ENCODE results near the gene MYL6. TPM values are rescaled to one million over a fixed set of nuclear protein-coding genes. Genes with fewer than 3 reads are reported as not detected.
"Not testable (repeated sequence)": the region's sequence is repeated elsewhere in the genome, so short reads cannot be mapped to it uniquely, and the experiment has no call there.

Gene MYL6
- total and polyA plus RNA-seq, 2 donors from 2014 or later, result 1,630 to 4,190 TPM

DNA sequence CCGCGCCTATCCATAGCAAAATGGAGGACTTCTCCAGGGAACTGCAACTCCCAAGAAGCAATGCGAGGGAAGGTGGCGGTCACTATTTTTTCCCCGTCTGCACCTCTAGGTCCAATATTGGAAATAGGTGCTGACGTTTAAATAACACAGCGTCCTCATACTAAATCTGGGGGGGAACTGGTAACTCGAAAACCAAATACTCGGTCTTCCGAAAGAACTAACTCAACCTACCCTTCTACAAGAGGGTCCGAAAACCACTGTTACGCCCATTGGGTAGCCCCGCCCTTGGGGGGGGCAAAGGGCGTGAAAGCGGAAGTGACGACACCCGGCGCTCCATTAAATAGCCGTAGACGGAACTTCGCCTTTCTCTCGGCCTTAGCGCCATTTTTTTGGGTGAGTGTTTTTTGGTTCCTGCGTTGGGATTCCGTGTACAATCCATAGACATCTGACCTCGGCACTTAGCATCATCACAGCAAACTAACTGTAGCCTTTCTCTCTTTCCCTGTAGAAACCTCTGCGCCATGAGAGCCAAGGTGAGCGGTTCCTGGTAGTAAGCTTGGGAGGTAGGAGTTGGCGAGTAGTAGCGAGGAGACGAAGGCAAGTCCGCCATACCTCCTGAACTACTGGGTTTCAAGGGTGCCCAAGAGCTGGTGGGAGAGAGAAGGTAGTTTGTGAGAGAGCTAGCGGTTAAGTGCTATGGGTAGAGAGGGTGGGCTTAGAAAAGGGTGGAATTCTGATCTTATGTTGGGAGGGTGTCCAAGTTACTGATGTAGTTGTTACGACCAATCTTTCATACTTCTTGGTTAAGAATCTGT is 41.7 kb upstream of the MYL6 start, which contains the start of gene RPL41:
TSS of gene RPL41 (plus strand) at position 367 of the 815 bp plus-strand sequence.
- Histone ChIP-seq H3K27me3 (ENCODE audit: control insufficient read depth, insufficient read depth, low read length) (no peaks in the 10 kb centered on the region), H3K4me3 (ENCODE audit: low read length in 3 of 3) (peak within 1 kb of the TSS; percentile 91 to 99 (median 99)), H3K9me3 (ENCODE audit: control insufficient read depth in 2 of 3, insufficient read depth in 1 of 3, low read length in 3 of 3) (no peaks in the 10 kb centered on the region), H3K4me1 (ENCODE audit: control insufficient read depth in 2 of 3, insufficient read depth in 2 of 3, low read depth in 1 of 3, low read length in 3 of 3) (peaks cover 0 to 19% (median 15%) of the 10 kb centered on the region in 3 donors), H3K9ac (ENCODE audit: low read length in 3 of 3) (peak within 1 kb of the TSS; percentile 91 to 98 (median 97)), H3K36me3 (ENCODE audit: control insufficient read depth in 2 of 3, insufficient read depth in 3 of 3, low read length in 3 of 3) (peaks cover 4 to 8% (median 5%) of the 10 kb centered on the region in 3 donors), H3K27ac (ENCODE audit: low read depth in 2 of 2, low read length in 2 of 2) (peak within 1 kb of the TSS; percentile 87 to 97)
- FAIRE-seq, result no peak
- intact Hi-C loops (cut with DNase I), result no loop called here
- TF ChIP-seq, protein P1, sequence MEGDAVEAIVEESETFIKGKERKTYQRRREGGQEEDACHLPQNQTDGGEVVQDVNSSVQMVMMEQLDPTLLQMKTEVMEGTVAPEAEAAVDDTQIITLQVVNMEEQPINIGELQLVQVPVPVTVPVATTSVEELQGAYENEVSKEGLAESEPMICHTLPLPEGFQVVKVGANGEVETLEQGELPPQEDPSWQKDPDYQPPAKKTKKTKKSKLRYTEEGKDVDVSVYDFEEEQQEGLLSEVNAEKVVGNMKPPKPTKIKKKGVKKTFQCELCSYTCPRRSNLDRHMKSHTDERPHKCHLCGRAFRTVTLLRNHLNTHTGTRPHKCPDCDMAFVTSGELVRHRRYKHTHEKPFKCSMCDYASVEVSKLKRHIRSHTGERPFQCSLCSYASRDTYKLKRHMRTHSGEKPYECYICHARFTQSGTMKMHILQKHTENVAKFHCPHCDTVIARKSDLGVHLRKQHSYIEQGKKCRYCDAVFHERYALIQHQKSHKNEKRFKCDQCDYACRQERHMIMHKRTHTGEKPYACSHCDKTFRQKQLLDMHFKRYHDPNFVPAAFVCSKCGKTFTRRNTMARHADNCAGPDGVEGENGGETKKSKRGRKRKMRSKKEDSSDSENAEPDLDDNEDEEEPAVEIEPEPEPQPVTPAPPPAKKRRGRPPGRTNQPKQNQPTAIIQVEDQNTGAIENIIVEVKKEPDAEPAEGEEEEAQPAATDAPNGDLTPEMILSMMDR (IDR thresholded peaks at IDR 0.05; ENCODE audit: borderline replicate concordance, extremely low read depth, insufficient read depth), result no peak
- peak; percentile 97 to 99 (median 97) for DNase-seq

DNA sequence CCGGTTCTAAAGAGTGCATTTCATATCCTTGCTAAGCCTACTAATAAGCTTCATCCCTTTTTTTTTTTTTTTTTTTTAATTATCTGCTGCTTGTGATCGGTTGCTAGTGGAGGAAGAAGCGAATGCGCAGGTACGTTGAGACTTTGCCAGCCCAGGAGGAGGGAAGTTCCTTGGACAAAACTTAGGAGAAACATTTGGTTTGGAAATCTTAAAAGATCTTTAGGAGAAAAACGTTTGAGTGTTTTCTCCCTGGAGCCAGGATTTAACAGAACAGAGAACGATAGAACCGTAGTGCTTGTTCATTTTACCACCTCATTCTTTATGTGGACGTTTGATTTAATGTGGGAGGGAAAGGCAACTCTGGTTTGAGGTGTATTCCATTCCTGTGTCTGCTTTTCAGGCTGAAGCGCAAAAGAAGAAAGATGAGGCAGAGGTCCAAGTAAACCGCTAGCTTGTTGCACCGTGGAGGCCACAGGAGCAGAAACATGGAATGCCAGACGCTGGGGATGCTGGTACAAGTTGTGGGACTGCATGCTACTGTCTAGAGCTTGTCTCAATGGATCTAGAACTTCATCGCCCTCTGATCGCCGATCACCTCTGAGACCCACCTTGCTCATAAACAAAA is 41.0 kb upstream of the MYL6 start:
- H3K4me3 ChIP-seq (ENCODE audit: low read length in 3 of 3), result peak overlapping the region; percentile 91 to 99 (median 99)
- H3K27ac ChIP-seq (ENCODE audit: low read depth in 2 of 2, low read length in 2 of 2), result peak overlapping the region; percentile 87 to 97
- intact Hi-C loops (cut with DNase I); H3K9me3 ChIP-seq (ENCODE audit: control insufficient read depth in 2 of 3, insufficient read depth in 1 of 3, low read length in 3 of 3); FAIRE-seq; H3K36me3 ChIP-seq (ENCODE audit: control insufficient read depth in 2 of 3, insufficient read depth in 3 of 3, low read length in 3 of 3); H3K27me3 ChIP-seq (ENCODE audit: control insufficient read depth, insufficient read depth, low read length): not testable (repeated sequence)
- peaks cover 0 to 19% (median 15%) of the 10 kb centered on the region in 3 donors for H3K4me1 ChIP-seq (ENCODE audit: control insufficient read depth in 2 of 3, insufficient read depth in 2 of 3, low read depth in 1 of 3, low read length in 3 of 3)
- H3K9ac ChIP-seq (ENCODE audit: low read length in 3 of 3), result peak overlapping the region; percentile 91 to 98 (median 97)
- peak in 1 of 5 donors; percentile 31 for DNase-seq

DNA sequence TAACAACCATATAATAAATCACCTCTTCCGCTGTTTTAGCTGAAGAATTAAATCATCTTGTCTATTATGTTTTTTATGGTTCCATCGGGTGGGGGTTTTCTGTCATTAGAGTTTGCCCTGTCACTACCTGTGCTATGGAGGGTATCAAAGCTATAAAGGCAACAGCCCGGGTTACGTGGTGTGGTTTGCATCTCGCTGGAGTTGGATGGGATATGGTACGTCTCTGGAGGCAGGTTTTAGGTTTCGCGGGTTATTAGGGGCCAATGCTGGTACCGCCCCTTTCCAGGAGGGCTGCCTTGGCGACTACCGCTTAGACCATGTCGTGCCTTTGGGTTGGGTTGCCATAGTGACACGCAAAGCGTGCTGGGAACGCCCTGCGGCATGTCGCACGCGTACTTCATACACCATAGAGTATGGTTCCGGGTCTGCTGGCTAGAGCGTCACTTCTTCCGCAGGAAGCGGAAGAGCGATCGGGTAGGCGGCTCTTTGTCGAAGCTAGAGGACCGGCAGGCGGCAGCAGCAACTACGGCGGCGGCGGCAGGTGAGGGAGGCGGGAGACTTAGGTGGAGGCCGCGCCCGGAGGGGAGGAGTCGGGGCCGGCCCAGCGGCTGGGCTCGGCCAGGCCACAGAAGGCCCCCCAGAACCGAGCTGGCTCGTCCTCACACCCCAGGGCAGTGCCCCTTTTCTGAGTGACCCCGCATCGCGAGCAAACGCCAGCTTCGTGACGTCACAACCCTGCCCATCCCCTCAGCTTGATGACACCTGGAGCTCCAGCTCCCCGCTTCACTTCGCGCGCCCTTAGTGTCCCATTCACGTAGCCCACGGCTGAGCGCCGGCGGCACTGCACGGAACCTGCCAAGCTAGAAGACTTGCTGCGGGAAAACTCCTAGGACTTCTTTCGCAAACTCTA is 40.1 kb upstream of the MYL6 start, which contains the start of gene ZC3H10:
TSS of gene ZC3H10 (plus strand) at position 489 of the 910 bp plus-strand sequence. CDS start 2,297 bp downstream, outside the sequence.
- Histone ChIP-seq H3K9me3 (ENCODE audit: control insufficient read depth in 2 of 3, insufficient read depth in 1 of 3, low read length in 3 of 3) (no peaks in the 10 kb centered on the region), H3K36me3 (ENCODE audit: control insufficient read depth in 2 of 3, insufficient read depth in 3 of 3, low read length in 3 of 3) (peaks cover 0 to 3% (median 0%) of the 10 kb centered on the region in 3 donors), H3K27me3 (ENCODE audit: control insufficient read depth, insufficient read depth, low read length) (no peaks in the 10 kb centered on the region), H3K9ac (ENCODE audit: low read length in 3 of 3) (peak within 1 kb of the TSS; percentile 91 to 98 (median 97)), H3K27ac (ENCODE audit: low read depth in 2 of 2, low read length in 2 of 2) (peak within 1 kb of the TSS; percentile 87 to 97), H3K4me1 (ENCODE audit: control insufficient read depth in 2 of 3, insufficient read depth in 2 of 3, low read depth in 1 of 3, low read length in 3 of 3) (peaks cover 0 to 19% (median 15%) of the 10 kb centered on the region in 3 donors), H3K4me3 (ENCODE audit: low read length in 3 of 3) (peak within 1 kb of the TSS; percentile 91 to 99 (median 99))
- intact Hi-C loops (cut with DNase I), result no loop called here
- TF ChIP-seq, protein P1 (IDR thresholded peaks at IDR 0.05; ENCODE audit: borderline replicate concordance, extremely low read depth, insufficient read depth), result peak; percentile 60
- FAIRE-seq, result peak; percentile 54
- peak; percentile 99 for DNase-seq
